ENCODE results near the gene GALNT5. TPM values are rescaled to one million over a fixed set of nuclear protein-coding genes. Genes with fewer than 3 reads are reported as not detected.

Gene GALNT5
- total RNA-seq, 1 donor from 2014 or later = 0.11 TPM

- DNase-seq (ENCODE audit: low spot score in 2 of 2) = no peak
- Histone ChIP-seq H3K9me3 (no peaks in the 10 kb centered on the region), H3K27ac (no peak overlapping the region), H3K4me3 (no peak overlapping the region), H3K36me3 (no peaks in the 10 kb centered on the region), H3K4me1 (no peaks in the 10 kb centered on the region), H3K27me3 (no peaks in the 10 kb centered on the region)
- intact Hi-C loops (cut with DNase I) = no loop called here
- TF ChIP-seq CTCF (IDR thresholded peaks at IDR 0.05) = no peak
These were observed 11.4 kb upstream of the GALNT5 start for GRCh38 chr2:157245846-157246764.

- DNase-seq (ENCODE audit: low spot score in 2 of 2) = no peak
- H3K4me3 ChIP-seq = no peak overlapping the region
- intact Hi-C loops (cut with DNase I) = no loop called here
- no peaks in the 10 kb centered on the region for H3K4me1 ChIP-seq
- H3K27me3 ChIP-seq = no peaks in the 10 kb centered on the region
- no peak for TF ChIP-seq CTCF (IDR thresholded peaks at IDR 0.05)
- no peaks in the 10 kb centered on the region for H3K9me3 ChIP-seq
- no peak overlapping the region for H3K27ac ChIP-seq
- H3K36me3 ChIP-seq = no peaks in the 10 kb centered on the region
These were observed 10.6 kb upstream of the GALNT5 start for GRCh38 chr2:157246765-157247407.

- Histone ChIP-seq H3K27me3 (no peaks in the 10 kb centered on the region), H3K36me3 (no peaks in the 10 kb centered on the region), H3K4me3 (no peak overlapping the region), H3K9me3 (no peaks in the 10 kb centered on the region), H3K27ac (no peak overlapping the region), H3K4me1 (no peaks in the 10 kb centered on the region)
- no peak for TF ChIP-seq CTCF (IDR thresholded peaks at IDR 0.05)
- DNase-seq (ENCODE audit: low spot score in 2 of 2) = no peak
- intact Hi-C loops (cut with DNase I) = loop anchor here (10.0 kb wide), 1 partner anchor 916 kb away; the partner anchor contains the start of gene NR4A2
These were observed 6.7 kb upstream of the GALNT5 start for GRCh38 chr2:157250836-157251235.

- intact Hi-C loops (cut with DNase I) = loop anchor here (10.0 kb wide), 1 partner anchor 917 kb away; the partner anchor contains the start of gene NR4A2
- TF ChIP-seq CTCF (IDR thresholded peaks at IDR 0.05) = no peak
These were observed 5.6 kb upstream of the GALNT5 start for GRCh38 chr2:157251932-157252331.

GRCh38 chr2:157252529-157252928 lies 5.0 kb upstream of the GALNT5 start:
- no peak for TF ChIP-seq CTCF (IDR thresholded peaks at IDR 0.05)
- Histone ChIP-seq H3K4me3 (no peak overlapping the region), H3K36me3 (no peaks in the 10 kb centered on the region), H3K9me3 (no peaks in the 10 kb centered on the region), H3K4me1 (no peaks in the 10 kb centered on the region), H3K27ac (no peak overlapping the region), H3K27me3 (no peaks in the 10 kb centered on the region)
- intact Hi-C loops (cut with DNase I) = loop anchor here (10.0 kb wide), 1 partner anchor 918 kb away; the partner anchor contains the start of gene NR4A2
- no peak for DNase-seq (ENCODE audit: low spot score in 2 of 2)

More at GRCh38 chr2:157251932-157252331, 5.6 kb upstream of the GALNT5 start:
- Histone ChIP-seq H3K4me3 (no peak overlapping the region), H3K4me1 (no peaks in the 10 kb centered on the region), H3K9me3 (no peaks in the 10 kb centered on the region), H3K36me3 (no peaks in the 10 kb centered on the region), H3K27me3 (no peaks in the 10 kb centered on the region), H3K27ac (no peak overlapping the region)
- DNase-seq (ENCODE audit: low spot score in 2 of 2) = no peak

Measured in ascending aorta (tissue), 2 donors.